GM12865 (cell line): ENCODE results near the gene ITFG2.

Experiments
- DNase-seq: peaks from one replicate; pipeline ENCODE4 v3.0.0; 2010; ENCODE audit warnings: low read depth
- H3K4me3 ChIP-seq: 2 replicates; pipeline ENCODE4 v1.5.1; 2011; ENCODE audit warnings: mild to moderate bottlenecking, low read depth, low read length, control low read depth
- TF ChIP-seq, protein P1 (sequence below): IDR thresholded peaks from 2 replicates; pipeline ENCODE4 v1.5.1; 2011; ENCODE audit warnings: low read length, control low read depth, low read depth, inconsistent platforms; ENCODE audit not compliant: insufficient read depth; ENCODE audit errors: missing control alignments

Gene ITFG2

DNA sequence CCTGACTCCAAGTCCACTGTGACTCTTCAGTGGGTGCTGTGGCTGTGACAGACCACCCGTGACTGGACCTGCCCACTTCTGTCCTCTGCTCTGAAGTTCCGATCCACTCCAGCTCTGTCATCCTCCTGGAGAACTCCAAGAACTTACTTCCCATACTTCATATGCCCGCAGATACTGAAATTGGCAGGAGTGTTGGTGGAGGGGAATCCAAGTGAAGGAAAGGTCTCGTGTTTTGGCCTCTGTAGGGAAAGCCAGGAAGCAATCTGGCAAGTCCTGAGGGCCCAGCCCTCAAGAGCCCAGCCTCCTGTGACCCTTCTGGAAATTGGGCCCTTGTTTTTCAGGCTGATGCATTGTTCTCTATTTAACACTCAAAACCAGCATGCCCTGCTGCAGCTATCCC is 40.1 kb upstream of the ITFG2 start:
- no peak overlapping the region for H3K4me3 ChIP-seq
- no peak for DNase-seq
- TF ChIP-seq, protein P1, sequence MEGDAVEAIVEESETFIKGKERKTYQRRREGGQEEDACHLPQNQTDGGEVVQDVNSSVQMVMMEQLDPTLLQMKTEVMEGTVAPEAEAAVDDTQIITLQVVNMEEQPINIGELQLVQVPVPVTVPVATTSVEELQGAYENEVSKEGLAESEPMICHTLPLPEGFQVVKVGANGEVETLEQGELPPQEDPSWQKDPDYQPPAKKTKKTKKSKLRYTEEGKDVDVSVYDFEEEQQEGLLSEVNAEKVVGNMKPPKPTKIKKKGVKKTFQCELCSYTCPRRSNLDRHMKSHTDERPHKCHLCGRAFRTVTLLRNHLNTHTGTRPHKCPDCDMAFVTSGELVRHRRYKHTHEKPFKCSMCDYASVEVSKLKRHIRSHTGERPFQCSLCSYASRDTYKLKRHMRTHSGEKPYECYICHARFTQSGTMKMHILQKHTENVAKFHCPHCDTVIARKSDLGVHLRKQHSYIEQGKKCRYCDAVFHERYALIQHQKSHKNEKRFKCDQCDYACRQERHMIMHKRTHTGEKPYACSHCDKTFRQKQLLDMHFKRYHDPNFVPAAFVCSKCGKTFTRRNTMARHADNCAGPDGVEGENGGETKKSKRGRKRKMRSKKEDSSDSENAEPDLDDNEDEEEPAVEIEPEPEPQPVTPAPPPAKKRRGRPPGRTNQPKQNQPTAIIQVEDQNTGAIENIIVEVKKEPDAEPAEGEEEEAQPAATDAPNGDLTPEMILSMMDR: no peak

DNA sequence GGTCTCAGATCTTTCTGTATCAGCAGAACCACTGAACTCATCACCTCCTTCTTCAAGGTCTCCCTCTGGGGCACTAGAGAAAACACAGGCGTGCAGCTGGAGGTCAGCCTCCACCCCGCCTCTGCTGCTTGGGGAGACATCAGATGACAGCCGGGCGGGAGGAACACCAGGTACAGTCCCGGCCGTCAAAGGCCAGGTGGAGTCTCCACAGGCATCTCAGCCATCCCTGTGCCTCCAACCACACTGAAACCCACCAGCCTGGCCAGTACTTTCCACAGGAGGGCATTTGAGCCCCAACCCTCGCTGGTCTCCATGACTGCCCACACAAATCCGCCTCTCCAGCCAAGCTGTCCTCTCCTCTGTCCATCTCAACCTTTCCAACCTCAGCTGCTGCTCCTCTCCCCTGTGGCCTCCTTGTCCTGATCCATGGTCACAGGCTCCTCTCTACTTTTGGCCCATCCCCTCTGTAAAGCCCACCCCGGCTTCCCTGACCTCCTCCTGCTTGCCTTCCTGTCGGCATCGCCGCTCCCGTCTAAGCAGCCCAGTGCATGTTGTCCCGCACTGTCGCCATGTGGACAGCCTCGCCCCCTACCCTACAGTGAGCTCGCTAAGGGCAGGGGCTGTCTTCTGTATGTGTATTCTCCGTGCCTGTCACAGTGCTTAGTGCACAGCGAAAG is 39.1 kb upstream of the ITFG2 start:
- TF ChIP-seq, protein P1: no peak
- DNase-seq: no peak
- no peak overlapping the region for H3K4me3 ChIP-seq

DNA sequence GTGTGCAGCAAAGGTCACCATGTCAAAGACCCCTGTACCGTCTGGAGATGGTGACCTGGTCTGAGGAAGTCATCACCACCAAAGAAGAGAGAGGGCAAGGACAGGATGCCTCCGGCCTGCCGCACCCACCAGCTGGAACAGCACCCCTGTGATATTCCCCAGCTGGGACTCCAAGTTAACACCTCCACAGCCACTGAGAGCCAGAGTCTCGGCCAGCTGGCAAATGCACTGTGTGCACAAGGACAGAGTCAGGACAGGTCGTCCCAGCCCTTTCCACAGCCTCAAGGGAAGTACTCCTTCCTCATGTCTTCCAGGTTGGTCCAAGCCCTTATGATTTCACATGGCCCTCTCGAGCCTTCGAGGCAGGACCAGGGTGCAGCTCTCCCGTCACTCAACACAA is 37.0 kb upstream of the ITFG2 start:
- H3K4me3 ChIP-seq: no peak overlapping the region
- TF ChIP-seq, protein P1: no peak
- DNase-seq: no peak

DNA sequence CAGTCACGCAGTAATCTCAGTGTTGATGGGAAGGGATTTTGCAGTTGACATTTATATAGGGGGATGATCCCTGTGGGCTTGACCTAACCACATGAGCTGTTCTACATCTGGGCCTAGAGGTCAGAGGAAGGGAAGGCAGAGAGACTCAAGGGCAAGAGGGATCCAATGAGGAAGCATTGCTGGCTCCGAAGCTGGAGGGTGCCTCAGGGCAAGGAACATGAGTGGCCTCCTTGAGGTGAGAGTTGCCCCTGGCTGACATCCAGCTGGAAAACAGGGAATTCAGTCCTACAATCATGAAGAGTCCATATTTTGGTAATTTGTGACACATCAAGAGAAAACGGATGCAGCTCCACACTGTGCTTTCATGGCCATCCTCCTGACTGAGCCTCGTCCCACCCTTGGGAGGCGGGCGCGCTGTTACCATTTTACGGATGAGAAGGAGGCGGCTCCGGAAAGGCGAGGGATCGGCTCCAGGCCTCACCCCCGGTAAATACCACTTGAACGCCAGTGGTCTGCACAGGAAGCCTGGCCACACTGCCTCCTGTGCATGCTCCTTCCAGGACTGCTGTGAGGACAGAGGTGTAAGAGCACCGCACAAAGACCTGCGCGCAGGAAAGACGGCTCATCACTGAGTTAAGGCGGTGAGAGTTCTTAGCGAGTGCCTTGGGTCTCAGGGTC is 36.2 kb upstream of the ITFG2 start:
- no peak overlapping the region for H3K4me3 ChIP-seq
- DNase-seq: no peak
- TF ChIP-seq, protein P1: no peak

DNA sequence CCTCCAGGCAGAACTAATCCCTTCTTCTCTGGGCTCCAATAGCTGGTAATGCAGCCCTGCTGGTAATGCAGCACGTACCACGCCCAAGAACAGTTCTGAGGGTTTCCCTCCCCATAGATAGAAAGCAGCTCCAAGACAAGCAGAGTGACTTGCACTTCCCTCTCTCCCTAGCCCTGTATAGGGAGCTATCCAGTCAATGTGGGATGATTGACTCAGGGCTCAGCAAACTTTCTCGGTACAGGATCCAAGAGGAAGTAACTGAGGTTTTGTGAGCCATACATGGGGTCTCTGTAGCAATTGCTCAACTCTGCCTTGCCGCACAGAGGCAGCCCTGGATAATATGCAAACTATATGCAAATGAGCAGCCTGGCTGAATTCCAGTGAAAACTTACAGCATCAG is 33.2 kb upstream of the ITFG2 start:
- DNase-seq: no peak
- TF ChIP-seq, protein P1: no peak
- H3K4me3 ChIP-seq: no peak overlapping the region

DNA sequence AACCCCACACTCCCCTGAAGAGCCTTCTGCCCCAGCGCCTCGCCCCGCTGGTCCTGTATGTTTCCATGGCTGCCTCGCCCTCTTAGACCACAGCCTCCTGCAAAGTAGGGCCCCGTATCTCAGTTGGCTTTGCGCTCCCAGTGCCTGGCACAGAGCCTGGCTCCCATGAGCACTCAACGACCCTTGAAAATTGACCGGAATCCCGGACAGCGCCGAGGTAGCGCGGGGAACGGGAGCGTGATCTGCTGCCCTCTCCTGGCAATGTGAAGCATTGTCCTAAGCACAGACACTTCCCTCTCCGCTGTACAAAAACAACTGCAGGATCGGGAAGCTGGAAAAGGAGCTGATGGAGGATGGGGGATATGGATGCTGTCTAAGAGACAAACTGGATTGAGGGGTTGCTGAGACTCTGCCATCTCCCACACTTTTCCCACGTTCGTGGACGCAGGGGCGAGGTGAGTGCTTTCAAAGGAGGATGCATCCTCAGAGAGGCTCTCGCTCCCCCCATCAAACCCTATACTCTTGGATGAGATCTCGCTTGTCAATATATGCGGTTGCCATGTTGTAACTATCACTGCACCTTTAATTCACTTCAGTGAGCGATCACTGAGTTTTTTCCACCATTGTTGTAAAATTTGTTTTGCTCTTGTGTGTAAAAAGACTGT is 28.4 kb upstream of the ITFG2 start:
- DNase-seq: peak; percentile 38
- no peak overlapping the region for H3K4me3 ChIP-seq
- TF ChIP-seq, protein P1: peak; percentile 91
